ENCODE measurements around the gene MGAT4B.
"Not testable (repeated sequence)": the region's sequence is repeated elsewhere in the genome, so short reads cannot be mapped to it uniquely, and the experiment has no call there.

The MGAT4B gene

GRCh38 chr5:179794171-179794570, 12.5 kb downstream of the MGAT4B start:
- no peak for ATAC-seq

- ATAC-seq = peak in 1 of 2 donors; percentile 6
Observed at GRCh38 chr5:179793468-179794139, 13.1 kb downstream of the MGAT4B start, which contains the start of gene LTC4S. LTC4S (plus strand) TSS chr5:179793986; CDS start chr5:179794081, 95 bp downstream.

- ATAC-seq = no peak
Observed at GRCh38 chr5:179792612-179793467, 13.8 kb downstream of the MGAT4B start.

- no peak for ATAC-seq
Observed at GRCh38 chr5:179791881-179792611, 14.6 kb downstream of the MGAT4B start.

GRCh38 chr5:179789278-179789677, 17.4 kb downstream of the MGAT4B start:
- ATAC-seq = not testable (repeated sequence)

- no peak for ATAC-seq
Observed at GRCh38 chr5:179788193-179788854, 18.3 kb downstream of the MGAT4B start.

GRCh38 chr5:179786861-179787260, 19.8 kb downstream of the MGAT4B start:
- no peak for ATAC-seq

GRCh38 chr5:179783128-179783527, 23.5 kb downstream of the MGAT4B start:
- no peak for ATAC-seq

GRCh38 chr5:179781846-179782245, 24.8 kb downstream of the MGAT4B start:
- ATAC-seq = no peak

- no peak for ATAC-seq
Observed at GRCh38 chr5:179780362-179780761, 26.3 kb downstream of the MGAT4B start.

- no peak for ATAC-seq
Observed at GRCh38 chr5:179779826-179780225, 26.8 kb downstream of the MGAT4B start.

GRCh38 chr5:179778591-179778990, 28.1 kb downstream of the MGAT4B start:
- ATAC-seq = no peak

GRCh38 chr5:179777909-179778308, 28.8 kb downstream of the MGAT4B start:
- ATAC-seq = no peak

- ATAC-seq = no peak
Observed at GRCh38 chr5:179777456-179777855, 29.2 kb downstream of the MGAT4B start.

- no peak for ATAC-seq
Observed at GRCh38 chr5:179776411-179776938, 30.2 kb downstream of the MGAT4B start.

- no peak for ATAC-seq
Observed at GRCh38 chr5:179774442-179774841, 32.2 kb downstream of the MGAT4B start.

GRCh38 chr5:179773686-179774040, 33.0 kb downstream of the MGAT4B start:
- ATAC-seq = no peak

- no peak for ATAC-seq
Observed at GRCh38 chr5:179772351-179772750, 34.3 kb downstream of the MGAT4B start.

- ATAC-seq = no peak
Observed at GRCh38 chr5:179771311-179771895, 35.3 kb downstream of the MGAT4B start.

GRCh38 chr5:179769796-179770195, 36.9 kb downstream of the MGAT4B start:
- no peak for ATAC-seq

- no peak for ATAC-seq
Observed at GRCh38 chr5:179769271-179769670, 37.4 kb downstream of the MGAT4B start.
